ENCODE data around the gene BABAM2. TPM values are rescaled to one million over a fixed set of nuclear protein-coding genes. Genes with fewer than 3 reads are reported as not detected.

The BABAM2 gene
- total and polyA plus RNA-seq, 10 of the 15 experiments (the other 5 are each of a cell fraction or from before 2014, with no cell fraction given): 30.7 to 59.9 (median 44.5) TPM

GRCh38 chr2:27993402-27993787 lies 102.9 kb downstream of the BABAM2 start:
- no peak overlapping the region for H3K27ac ChIP-seq (ENCODE audit: control insufficient read depth, insufficient read depth)
- no peak overlapping the region for H3K4me3 ChIP-seq
- H2AFZ ChIP-seq (ENCODE audit: control insufficient read depth, low read depth, low read length): no peak overlapping the region
- no TSS peak for BruUV-seq (replicated peaks)
- ChIA-PET POLR2A (no interaction called here), SMC1A (ENCODE audit: uncharacterized antibody, unreplicated experiment) (interaction anchor here (0.7 kb wide), 1 partner anchor 97 kb away, joined by 3 read pairs; no protein-coding TSS in a partner anchor), RAD21 (ENCODE audit: unreplicated experiment) (no interaction called here), CTCF (no interaction called here)
- intact Hi-C loops (cut with micrococcal nuclease; ENCODE audit: unreplicated experiment) (no loop called here), in situ Hi-C loops (cut with MboI) (no loop called here)
- no peaks in the 10 kb centered on the region; the same call in 2 of the 3 replicates for H3K9me3 ChIP-seq (replicated peaks; ENCODE audit: control insufficient read depth, insufficient read depth, low read length)
- ATAC-seq (no peak), FAIRE-seq (no peak), DNase-seq (ENCODE audit: low read depth, low spot score) (no peak)
- H3K36me3 ChIP-seq (ENCODE audit: control insufficient read depth in 2 of 2, insufficient read depth in 2 of 2, low read length in 1 of 2): peaks cover 0 to 6% of the 10 kb centered on the region in 2 experiments; a peak in 1 of 4 replicates
- H3K27me3 ChIP-seq (replicated peaks in 1 of 2; ENCODE audit: control insufficient read depth in 2 of 2, insufficient read depth in 2 of 2, low read length in 1 of 2): no peaks in the 10 kb centered on the region
- no peaks in the 10 kb centered on the region for H4K20me1 ChIP-seq (ENCODE audit: control insufficient read depth, insufficient read depth)
- no peak overlapping the region for H3K9ac ChIP-seq (ENCODE audit: control insufficient read depth, insufficient read depth, low read length)
- H3K4me1 ChIP-seq (ENCODE audit: control insufficient read depth, insufficient read depth, low read length): no peaks in the 10 kb centered on the region
- H3K79me2 ChIP-seq (ENCODE audit: control insufficient read depth, insufficient read depth, low read length): no peaks in the 10 kb centered on the region
- no peak overlapping the region for H3K4me2 ChIP-seq (ENCODE audit: control insufficient read depth, insufficient read depth)
- 88% methylated on average over 1 of the region's 1 CpG for WGBS (ENCODE audit: insufficient coverage, insufficient replicate concordance, low lambda C conversion rate, missing lambda C conversion rate)
- TF ChIP-seq NFYA (IDR thresholded peaks at IDR 0.05; ENCODE audit: borderline replicate concordance, low read depth, low read length) (no peak), FOXM1 (IDR thresholded peaks at IDR 0.05; ENCODE audit: low read depth, low read length) (no peak), JUNB (IDR thresholded peaks at IDR 0.05) (no peak), ZNF384 (IDR thresholded peaks at IDR 0.05; ENCODE audit: borderline replicate concordance, low read depth, low read length) (no peak), KLF5 (IDR thresholded peaks at IDR 0.05; ENCODE audit: partially characterized antibody) (no peak), ZNF24 (IDR thresholded peaks at IDR 0.05) (no peak), TARDBP (IDR thresholded peaks at IDR 0.05; ENCODE audit: borderline replicate concordance) (no peak), HDAC2 (IDR thresholded peaks at IDR 0.05) (no peak), MEF2B (IDR thresholded peaks at IDR 0.05; ENCODE audit: partially characterized antibody, poor library complexity, severe bottlenecking) (no peak), STAT3 (IDR thresholded peaks at IDR 0.05; ENCODE audit: low read depth, low read length) (no peak), SMARCA5 (IDR thresholded peaks at IDR 0.05) (no peak), RELA (IDR thresholded peaks at IDR 0.05; ENCODE audit: borderline replicate concordance, partially characterized antibody) (no peak), USF1 (IDR thresholded peaks at IDR 0.05; ENCODE audit: borderline replicate concordance, extremely low read length, insufficient read depth, low read depth, low read length) (no peak), CBFB (IDR thresholded peaks at IDR 0.05; ENCODE audit: low read depth) (no peak), NR2C1 (IDR thresholded peaks at IDR 0.05) (no peak), BRCA1 (IDR thresholded peaks at IDR 0.05; ENCODE audit: low read depth, low read length) (no peak)
- TF ChIP-seq, protein P1, sequence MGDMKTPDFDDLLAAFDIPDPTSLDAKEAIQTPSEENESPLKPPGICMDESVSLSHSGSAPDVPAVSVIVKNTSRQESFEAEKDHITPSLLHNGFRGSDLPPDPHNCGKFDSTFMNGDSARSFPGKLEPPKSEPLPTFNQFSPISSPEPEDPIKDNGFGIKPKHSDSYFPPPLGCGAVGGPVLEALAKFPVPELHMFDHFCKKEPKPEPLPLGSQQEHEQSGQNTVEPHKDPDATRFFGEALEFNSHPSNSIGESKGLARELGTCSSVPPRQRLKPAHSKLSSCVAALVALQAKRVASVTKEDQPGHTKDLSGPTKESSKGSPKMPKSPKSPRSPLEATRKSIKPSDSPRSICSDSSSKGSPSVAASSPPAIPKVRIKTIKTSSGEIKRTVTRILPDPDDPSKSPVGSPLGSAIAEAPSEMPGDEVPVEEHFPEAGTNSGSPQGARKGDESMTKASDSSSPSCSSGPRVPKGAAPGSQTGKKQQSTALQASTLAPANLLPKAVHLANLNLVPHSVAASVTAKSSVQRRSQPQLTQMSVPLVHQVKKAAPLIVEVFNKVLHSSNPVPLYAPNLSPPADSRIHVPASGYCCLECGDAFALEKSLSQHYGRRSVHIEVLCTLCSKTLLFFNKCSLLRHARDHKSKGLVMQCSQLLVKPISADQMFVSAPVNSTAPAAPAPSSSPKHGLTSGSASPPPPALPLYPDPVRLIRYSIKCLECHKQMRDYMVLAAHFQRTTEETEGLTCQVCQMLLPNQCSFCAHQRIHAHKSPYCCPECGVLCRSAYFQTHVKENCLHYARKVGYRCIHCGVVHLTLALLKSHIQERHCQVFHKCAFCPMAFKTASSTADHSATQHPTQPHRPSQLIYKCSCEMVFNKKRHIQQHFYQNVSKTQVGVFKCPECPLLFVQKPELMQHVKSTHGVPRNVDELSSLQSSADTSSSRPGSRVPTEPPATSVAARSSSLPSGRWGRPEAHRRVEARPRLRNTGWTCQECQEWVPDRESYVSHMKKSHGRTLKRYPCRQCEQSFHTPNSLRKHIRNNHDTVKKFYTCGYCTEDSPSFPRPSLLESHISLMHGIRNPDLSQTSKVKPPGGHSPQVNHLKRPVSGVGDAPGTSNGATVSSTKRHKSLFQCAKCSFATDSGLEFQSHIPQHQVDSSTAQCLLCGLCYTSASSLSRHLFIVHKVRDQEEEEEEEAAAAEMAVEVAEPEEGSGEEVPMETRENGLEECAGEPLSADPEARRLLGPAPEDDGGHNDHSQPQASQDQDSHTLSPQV (IDR thresholded peaks at IDR 0.05): no peak
- TF ChIP-seq, protein P2, sequence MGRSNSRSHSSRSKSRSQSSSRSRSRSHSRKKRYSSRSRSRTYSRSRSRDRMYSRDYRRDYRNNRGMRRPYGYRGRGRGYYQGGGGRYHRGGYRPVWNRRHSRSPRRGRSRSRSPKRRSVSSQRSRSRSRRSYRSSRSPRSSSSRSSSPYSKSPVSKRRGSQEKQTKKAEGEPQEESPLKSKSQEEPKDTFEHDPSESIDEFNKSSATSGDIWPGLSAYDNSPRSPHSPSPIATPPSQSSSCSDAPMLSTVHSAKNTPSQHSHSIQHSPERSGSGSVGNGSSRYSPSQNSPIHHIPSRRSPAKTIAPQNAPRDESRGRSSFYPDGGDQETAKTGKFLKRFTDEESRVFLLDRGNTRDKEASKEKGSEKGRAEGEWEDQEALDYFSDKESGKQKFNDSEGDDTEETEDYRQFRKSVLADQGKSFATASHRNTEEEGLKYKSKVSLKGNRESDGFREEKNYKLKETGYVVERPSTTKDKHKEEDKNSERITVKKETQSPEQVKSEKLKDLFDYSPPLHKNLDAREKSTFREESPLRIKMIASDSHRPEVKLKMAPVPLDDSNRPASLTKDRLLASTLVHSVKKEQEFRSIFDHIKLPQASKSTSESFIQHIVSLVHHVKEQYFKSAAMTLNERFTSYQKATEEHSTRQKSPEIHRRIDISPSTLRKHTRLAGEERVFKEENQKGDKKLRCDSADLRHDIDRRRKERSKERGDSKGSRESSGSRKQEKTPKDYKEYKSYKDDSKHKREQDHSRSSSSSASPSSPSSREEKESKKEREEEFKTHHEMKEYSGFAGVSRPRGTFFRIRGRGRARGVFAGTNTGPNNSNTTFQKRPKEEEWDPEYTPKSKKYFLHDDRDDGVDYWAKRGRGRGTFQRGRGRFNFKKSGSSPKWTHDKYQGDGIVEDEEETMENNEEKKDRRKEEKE (IDR thresholded peaks at IDR 0.05): no peak
